ENCODE measurements around the gene DPPA5. TPM values are rescaled to one million over a fixed set of nuclear protein-coding genes. Genes with fewer than 3 reads are reported as not detected.
"Not testable (repeated sequence)": the region's sequence is repeated elsewhere in the genome, so short reads cannot be mapped to it uniquely, and the experiment has no call there.

DPPA5 gene
- total RNA-seq, 2 experiments from 2014 or later: not detected

DNA sequence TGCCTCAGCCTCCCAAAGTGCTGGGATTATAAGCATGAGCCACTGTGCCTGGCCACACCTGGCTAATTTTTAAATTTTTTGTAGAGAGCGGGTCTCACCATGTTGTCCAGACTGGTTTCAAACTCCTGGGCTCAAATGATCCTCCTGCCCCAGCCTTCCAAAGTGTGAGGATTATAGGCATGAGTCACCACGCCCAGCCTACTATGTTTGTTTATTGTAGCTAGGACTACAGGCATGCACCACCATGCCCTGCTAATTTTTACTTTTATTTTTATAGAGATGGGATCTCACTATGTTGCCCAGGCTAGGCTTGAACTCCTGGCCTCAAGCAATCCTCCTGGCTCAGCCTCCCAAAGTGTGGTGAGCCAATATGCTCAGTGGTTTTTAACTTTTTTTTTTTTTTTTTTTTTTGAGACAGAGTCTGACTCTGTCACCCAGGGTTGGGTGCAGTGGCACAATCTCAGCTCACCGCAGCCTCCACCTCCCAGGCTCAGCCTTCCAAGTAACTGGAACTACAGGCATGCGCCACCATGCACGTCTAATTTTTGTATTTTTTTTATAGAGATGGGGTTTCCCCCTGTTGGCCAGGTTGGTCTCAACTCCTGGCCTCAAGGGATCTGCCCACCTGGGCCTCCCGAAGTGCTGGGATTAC, 28.5 kb upstream of the DPPA5 start:
- H3K4me1 Mint-ChIP-seq: no peaks in the 10 kb centered on the region
- intact Hi-C loops (cut with DNase I, micrococcal nuclease): no loop called here
- no peaks in the 10 kb centered on the region for H3K27me3 Mint-ChIP-seq
- no peak overlapping the region for H3K27ac Mint-ChIP-seq
- ATAC-seq (no peak), DNase-seq (no peak)
- H3K9me3 Mint-ChIP-seq (ENCODE audit: low read depth): no peaks in the 10 kb centered on the region
- CTCF ChIA-PET: no interaction called here
- no peaks in the 10 kb centered on the region for H3K36me3 Mint-ChIP-seq (ENCODE audit: low read depth)
- POLR2A ChIA-PET: interaction anchor here (0.6 kb wide), 1 partner anchor 787 kb away, joined by 4 read pairs; no protein-coding TSS in a partner anchor
- no peak overlapping the region for H3K4me3 Mint-ChIP-seq

DNA sequence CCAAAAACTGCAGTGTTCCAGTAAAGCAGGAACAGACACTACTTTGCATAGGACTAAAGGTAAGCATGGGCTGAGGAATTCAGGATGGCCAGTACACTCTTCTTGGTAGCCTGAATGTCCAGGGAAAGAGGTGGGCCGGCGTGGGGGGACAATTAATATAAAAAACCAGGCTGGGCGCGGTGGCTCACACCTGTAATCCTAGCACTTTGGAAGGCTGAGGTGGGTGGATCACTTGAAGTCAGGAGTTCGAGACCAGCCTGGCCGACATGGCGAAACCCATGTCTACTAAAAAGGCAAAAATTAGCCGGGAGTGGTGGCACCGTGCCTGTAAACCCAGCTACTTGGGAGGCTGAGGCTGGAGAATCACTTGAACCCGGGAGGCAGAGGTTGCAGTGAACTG, 27.5 kb upstream of the DPPA5 start:
- H3K9me3 Mint-ChIP-seq (ENCODE audit: low read depth); H3K27ac Mint-ChIP-seq; H3K36me3 Mint-ChIP-seq (ENCODE audit: low read depth); H3K27me3 Mint-ChIP-seq; intact Hi-C loops (cut with DNase I, micrococcal nuclease); DNase-seq; H3K4me3 Mint-ChIP-seq; ATAC-seq; H3K4me1 Mint-ChIP-seq; POLR2A ChIA-PET: not testable (repeated sequence)
- CTCF ChIA-PET: interaction anchor here (0.7 kb wide), 1 partner anchor 422 kb away, joined by 3 read pairs; no protein-coding TSS in a partner anchor

DNA sequence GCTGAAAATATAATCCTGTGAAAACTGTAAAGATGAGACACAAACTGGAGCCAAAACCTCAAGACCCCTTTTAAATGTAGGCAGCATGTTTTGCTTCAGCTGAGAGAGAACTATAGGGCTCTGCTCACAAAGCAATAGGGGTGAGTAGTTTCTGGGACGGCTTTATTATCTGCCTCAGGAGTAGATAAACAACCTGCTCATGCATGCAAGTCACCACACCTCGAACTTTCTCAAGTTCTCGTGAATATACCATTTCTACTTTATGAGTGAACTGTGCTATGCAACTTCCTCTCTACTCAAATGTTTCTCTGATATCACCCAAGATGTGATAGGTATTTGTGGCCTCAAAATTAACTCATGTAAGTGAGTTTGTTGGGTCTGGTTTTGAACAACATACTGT, 23.1 kb upstream of the DPPA5 start:
- Mint-ChIP-seq H3K9me3 (ENCODE audit: low read depth) (no peaks in the 10 kb centered on the region), H3K4me1 (no peaks in the 10 kb centered on the region), H3K27me3 (no peaks in the 10 kb centered on the region), H3K36me3 (ENCODE audit: low read depth) (no peaks in the 10 kb centered on the region), H3K27ac (no peak overlapping the region), H3K4me3 (no peak overlapping the region)
- CTCF ChIA-PET: interaction anchor here (0.5 to 1.4 kb wide), 2 partner anchors 11 to 223 kb away, joined by 3 to 6 read pairs; no protein-coding TSS in a partner anchor
- DNase-seq: no peak
- intact Hi-C loops (cut with DNase I, micrococcal nuclease): no loop called here
- ATAC-seq: no peak
- POLR2A ChIA-PET: no interaction called here

DNA sequence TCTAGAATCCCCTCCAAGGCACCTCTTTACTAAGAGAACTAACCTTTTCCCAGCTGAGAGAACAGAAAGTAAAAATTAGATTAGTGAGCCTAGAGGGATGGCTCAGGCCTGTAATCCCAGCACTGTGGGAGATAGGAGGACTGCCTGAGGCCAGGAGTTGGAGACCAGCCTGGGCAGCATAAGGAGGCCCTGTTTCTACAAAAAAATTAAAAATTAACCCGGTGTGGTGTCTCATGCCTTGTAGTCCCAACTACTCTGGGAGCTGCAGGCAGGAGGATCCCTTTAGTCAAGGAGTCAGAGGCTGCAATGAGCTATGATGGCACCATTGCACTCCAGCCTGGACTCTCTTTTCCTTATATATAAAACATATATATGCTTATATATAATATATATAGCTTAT, 21.1 kb upstream of the DPPA5 start:
- Mint-ChIP-seq H3K27ac (no peak overlapping the region), H3K9me3 (ENCODE audit: low read depth) (no peaks in the 10 kb centered on the region), H3K4me3 (no peak overlapping the region), H3K27me3 (no peaks in the 10 kb centered on the region), H3K4me1 (no peaks in the 10 kb centered on the region), H3K36me3 (ENCODE audit: low read depth) (no peaks in the 10 kb centered on the region)
- ATAC-seq (no peak), DNase-seq (no peak)
- ChIA-PET CTCF (interaction anchor here (0.6 to 1.2 kb wide), 6 partner anchors 9 to 848 kb away, joined by 3 to 4 read pairs (median 3); no protein-coding TSS in a partner anchor), POLR2A (no interaction called here)
- intact Hi-C loops (cut with DNase I, micrococcal nuclease): no loop called here

DNA sequence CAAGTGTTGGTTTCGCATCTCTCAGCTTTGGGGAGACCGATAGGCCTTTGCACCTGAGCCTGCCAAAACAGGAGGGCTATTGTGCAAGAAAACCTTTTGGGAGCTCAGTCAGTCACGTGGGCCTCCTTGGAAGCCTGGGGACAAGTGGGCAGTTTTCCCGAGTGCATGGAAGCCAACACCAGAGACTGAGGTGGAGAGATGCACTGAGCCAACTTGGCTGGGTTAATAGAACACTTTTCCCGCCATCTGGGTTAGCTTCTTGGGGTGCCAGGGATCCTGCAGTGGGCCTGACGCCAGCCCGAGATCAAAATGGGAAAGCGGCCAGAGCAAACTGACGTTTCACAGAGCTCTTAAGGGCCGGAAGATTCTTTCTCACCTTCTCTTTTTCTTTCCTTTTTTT, 18.4 kb upstream of the DPPA5 start:
- ATAC-seq (no peak), DNase-seq (no peak)
- H3K9me3 Mint-ChIP-seq (ENCODE audit: low read depth): no peaks in the 10 kb centered on the region
- ChIA-PET POLR2A (no interaction called here), CTCF (no interaction called here)
- H3K4me1 Mint-ChIP-seq: no peaks in the 10 kb centered on the region
- no peak overlapping the region for H3K4me3 Mint-ChIP-seq
- H3K27ac Mint-ChIP-seq: no peak overlapping the region
- no peaks in the 10 kb centered on the region for H3K27me3 Mint-ChIP-seq
- H3K36me3 Mint-ChIP-seq (ENCODE audit: low read depth): no peaks in the 10 kb centered on the region
- intact Hi-C loops (cut with DNase I, micrococcal nuclease): no loop called here

DNA sequence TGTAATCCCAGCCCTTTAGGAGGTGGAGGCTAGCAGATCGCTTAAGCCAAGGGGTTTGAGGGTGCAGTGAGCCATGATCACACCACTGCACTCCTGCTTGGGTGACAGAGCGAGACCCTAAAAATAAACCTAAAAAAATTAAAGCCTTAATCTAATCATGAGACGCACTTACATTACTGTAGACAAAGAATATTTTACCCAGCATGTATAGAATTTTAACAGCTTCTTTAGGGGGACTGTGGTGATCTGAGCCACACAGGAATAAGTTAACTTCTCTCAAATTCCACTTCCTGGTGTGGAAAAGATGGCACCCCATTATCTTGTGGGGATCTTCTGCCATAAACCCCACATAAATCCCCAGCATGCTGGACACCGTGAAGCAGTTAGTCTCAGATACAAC, 17.9 kb upstream of the DPPA5 start:
- no peak overlapping the region for H3K4me3 Mint-ChIP-seq
- no peak for DNase-seq
- ChIA-PET POLR2A (no interaction called here), CTCF (interaction anchor here (0.6 kb wide), 1 partner anchor 123 kb away, joined by 5 read pairs; no protein-coding TSS in a partner anchor)
- H3K27me3 Mint-ChIP-seq: no peaks in the 10 kb centered on the region
- no peaks in the 10 kb centered on the region for H3K4me1 Mint-ChIP-seq
- H3K9me3 Mint-ChIP-seq (ENCODE audit: low read depth): no peaks in the 10 kb centered on the region
- no peaks in the 10 kb centered on the region for H3K36me3 Mint-ChIP-seq (ENCODE audit: low read depth)
- intact Hi-C loops (cut with DNase I, micrococcal nuclease): no loop called here
- no peak overlapping the region for H3K27ac Mint-ChIP-seq
- no peak for ATAC-seq

DNA sequence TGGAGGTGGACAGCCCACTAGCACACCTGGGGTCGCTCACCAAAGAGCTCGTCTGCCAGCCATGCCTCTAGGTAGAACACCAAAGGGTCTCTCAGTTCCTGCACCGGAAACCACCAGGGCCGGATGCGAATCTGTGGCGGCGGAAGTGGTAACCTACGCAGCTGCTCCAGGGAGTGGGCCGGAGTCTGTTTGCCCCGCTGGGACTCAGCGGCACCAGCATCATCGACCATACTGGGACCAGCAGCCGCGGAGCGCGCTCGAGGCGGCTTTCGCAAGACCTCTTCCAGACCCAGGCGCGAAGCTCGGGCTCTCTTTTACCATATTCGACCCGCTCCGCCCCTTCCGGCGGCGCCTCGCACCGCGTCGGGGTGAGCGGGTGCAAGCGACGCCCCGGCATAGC, 15.5 kb upstream of the DPPA5 start, which contains the start of gene OOEP:
OOEP (minus strand) TSS at position 335 of the 400 bp plus-strand sequence; CDS start at position 230, 105 bp downstream.
- no peaks in the 10 kb centered on the region for H3K27me3 Mint-ChIP-seq
- H3K36me3 Mint-ChIP-seq (ENCODE audit: low read depth): no peaks in the 10 kb centered on the region
- intact Hi-C loops (cut with DNase I, micrococcal nuclease): no loop called here
- no peak for ATAC-seq
- no peak within 1 kb of the TSS for H3K27ac Mint-ChIP-seq
- no peaks in the 10 kb centered on the region for H3K4me1 Mint-ChIP-seq
- no peak for DNase-seq
- H3K9me3 Mint-ChIP-seq (ENCODE audit: low read depth): no peaks in the 10 kb centered on the region
- H3K4me3 Mint-ChIP-seq: no peak within 1 kb of the TSS
- CTCF ChIA-PET: no interaction called here
- POLR2A ChIA-PET: interaction anchor here (0.5 kb wide), 1 partner anchor 53 kb away, joined by 6 read pairs; no protein-coding TSS in a partner anchor

DNA sequence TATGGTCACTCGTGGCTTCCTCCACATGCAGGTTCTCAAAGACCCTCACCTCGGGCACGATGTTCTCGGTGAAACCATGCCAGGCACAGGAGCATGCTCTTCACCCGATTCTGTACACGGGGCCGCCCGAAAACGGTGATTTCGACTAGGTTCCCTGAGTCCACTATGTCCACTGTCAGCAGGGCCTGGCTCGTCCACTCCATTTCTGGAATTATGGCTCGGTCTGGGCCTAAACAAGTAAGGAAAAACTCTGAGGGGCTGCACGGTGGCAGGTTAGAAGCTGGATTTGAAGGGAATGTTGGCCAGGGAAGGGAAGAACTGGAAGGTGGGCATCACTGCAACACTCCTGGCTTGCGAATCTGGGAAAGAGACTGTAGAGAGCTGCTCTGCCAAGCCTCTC, 15.1 kb upstream of the DPPA5 start:
- H3K9me3 Mint-ChIP-seq (ENCODE audit: low read depth): no peaks in the 10 kb centered on the region
- ATAC-seq (no peak), DNase-seq (no peak)
- no peaks in the 10 kb centered on the region for H3K4me1 Mint-ChIP-seq
- no peaks in the 10 kb centered on the region for H3K36me3 Mint-ChIP-seq (ENCODE audit: low read depth)
- H3K4me3 Mint-ChIP-seq: no peak overlapping the region
- POLR2A ChIA-PET: interaction anchor here (0.5 kb wide), 1 partner anchor 53 kb away, joined by 6 read pairs; no protein-coding TSS in a partner anchor
- intact Hi-C loops (cut with DNase I, micrococcal nuclease): no loop called here
- no peak overlapping the region for H3K27ac Mint-ChIP-seq
- CTCF ChIA-PET: no interaction called here
- H3K27me3 Mint-ChIP-seq: no peaks in the 10 kb centered on the region

DNA sequence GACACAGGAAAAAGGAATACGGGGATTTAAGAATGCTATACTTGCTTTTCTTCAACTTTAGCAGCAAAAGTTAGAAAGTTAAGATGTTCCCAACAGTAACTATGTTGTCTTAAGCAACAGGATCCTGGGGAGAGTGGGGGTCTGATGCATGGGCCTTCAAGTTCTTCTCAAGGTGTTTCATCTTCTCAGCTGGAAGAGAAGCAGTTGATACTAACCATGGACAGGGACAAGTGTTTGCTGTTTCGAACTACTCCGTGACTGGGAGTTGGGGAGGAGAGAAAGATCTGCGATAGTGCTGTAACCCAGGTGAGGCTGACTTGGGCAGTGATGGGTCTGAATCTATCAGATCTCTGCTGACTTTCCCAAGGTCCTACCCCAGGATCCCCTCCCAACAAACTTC, 14.6 kb upstream of the DPPA5 start:
- H3K9me3 Mint-ChIP-seq (ENCODE audit: low read depth): no peaks in the 10 kb centered on the region
- H3K27ac Mint-ChIP-seq: no peak overlapping the region
- H3K4me3 Mint-ChIP-seq: no peak overlapping the region
- ATAC-seq: no peak
- H3K36me3 Mint-ChIP-seq (ENCODE audit: low read depth): no peaks in the 10 kb centered on the region
- no peak for DNase-seq
- no peaks in the 10 kb centered on the region for H3K4me1 Mint-ChIP-seq
- POLR2A ChIA-PET: no interaction called here
- CTCF ChIA-PET: interaction anchor here (0.6 kb wide), 1 partner anchor 348 kb away, joined by 3 read pairs; no protein-coding TSS in a partner anchor
- intact Hi-C loops (cut with DNase I, micrococcal nuclease): no loop called here
- H3K27me3 Mint-ChIP-seq: no peaks in the 10 kb centered on the region

DNA sequence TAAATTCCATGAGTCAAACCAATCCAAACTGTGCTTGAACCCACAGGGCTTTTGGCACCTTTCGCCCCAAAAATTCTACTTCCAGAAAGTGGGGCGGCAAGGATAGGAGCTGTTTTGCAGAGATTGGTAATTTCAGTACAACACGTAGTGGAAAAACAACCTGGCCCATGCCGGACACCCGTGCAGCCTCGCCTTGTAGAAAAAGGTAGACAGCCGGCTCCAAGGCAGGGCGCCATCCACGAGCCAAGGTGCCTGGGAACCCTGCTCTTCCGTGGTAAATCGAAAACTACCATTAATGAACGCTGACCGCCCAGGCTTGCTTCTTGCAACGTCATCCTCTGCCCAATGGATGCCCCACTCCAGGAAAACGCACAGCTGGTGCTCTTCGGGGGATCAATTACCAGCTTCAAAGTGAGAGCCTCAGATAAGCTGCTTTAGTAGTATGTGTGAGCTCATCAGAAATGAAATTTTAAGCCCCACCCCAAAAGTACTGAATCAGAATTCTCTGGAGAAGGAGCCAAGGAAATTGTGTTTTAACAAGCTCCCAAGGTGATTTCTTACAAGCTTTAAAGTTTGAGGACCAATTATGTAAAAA, 13.8 kb upstream of the DPPA5 start:
- ChIA-PET POLR2A (no interaction called here), CTCF (no interaction called here)
- Mint-ChIP-seq H3K27me3 (no peaks in the 10 kb centered on the region), H3K27ac (no peak overlapping the region), H3K4me3 (no peak overlapping the region), H3K9me3 (ENCODE audit: low read depth) (no peaks in the 10 kb centered on the region), H3K4me1 (no peaks in the 10 kb centered on the region), H3K36me3 (ENCODE audit: low read depth) (no peaks in the 10 kb centered on the region)
- no peak for ATAC-seq
- no peak for DNase-seq
- intact Hi-C loops (cut with DNase I, micrococcal nuclease): no loop called here

DNA sequence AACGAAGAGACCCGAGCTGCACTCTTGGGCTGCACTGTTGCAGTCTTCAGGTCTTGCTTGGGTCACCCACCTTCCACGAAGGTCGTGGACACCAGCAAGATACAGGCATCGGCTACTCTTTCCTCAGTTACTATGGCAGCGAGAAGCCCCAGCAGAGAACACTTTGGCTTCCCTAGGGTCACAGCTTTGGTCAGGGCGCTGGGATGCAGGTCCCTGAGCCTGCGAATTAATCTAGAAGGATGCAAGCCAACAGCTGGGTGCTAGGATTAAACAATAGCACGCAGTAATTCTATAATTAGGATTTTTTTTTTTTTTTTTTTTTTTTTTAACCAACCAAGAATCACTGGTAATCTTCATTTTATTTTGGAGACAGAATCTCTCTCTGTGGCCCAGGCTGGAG, 10.5 kb upstream of the DPPA5 start:
- intact Hi-C loops (cut with DNase I, micrococcal nuclease): no loop called here
- CTCF ChIA-PET: no interaction called here
- Mint-ChIP-seq H3K9me3 (ENCODE audit: low read depth) (no peaks in the 10 kb centered on the region), H3K27me3 (no peaks in the 10 kb centered on the region), H3K27ac (no peak overlapping the region), H3K36me3 (ENCODE audit: low read depth) (no peaks in the 10 kb centered on the region), H3K4me1 (no peaks in the 10 kb centered on the region), H3K4me3 (no peak overlapping the region)
- no peak for ATAC-seq
- DNase-seq: no peak
- POLR2A ChIA-PET: no interaction called here

DNA sequence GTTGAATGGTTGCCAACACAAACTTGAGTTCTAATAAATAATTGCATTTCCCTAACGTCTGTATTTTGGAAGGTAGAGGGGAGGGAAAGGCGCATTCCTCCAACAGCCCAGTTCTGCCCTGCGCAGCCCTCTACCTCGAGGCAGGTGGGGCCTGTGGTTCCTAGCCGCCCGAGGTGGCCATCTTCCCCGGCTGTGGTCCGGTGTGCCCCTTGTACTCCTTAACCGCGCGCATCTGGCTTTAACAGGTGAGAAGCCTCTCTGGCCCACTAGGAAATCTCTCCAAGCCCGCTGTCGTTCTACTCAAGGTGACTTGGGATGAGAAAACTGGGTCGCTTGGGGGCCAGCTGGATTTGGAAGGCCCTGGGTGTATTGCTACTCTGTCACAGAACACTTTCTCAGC, 10.0 kb upstream of the DPPA5 start:
- no peak overlapping the region for H3K4me3 Mint-ChIP-seq
- no peak overlapping the region for H3K27ac Mint-ChIP-seq
- DNase-seq: no peak
- no peaks in the 10 kb centered on the region for H3K4me1 Mint-ChIP-seq
- no peaks in the 10 kb centered on the region for H3K27me3 Mint-ChIP-seq
- H3K9me3 Mint-ChIP-seq (ENCODE audit: low read depth): no peaks in the 10 kb centered on the region
- ChIA-PET CTCF (no interaction called here), POLR2A (no interaction called here)
- intact Hi-C loops (cut with DNase I, micrococcal nuclease): no loop called here
- H3K36me3 Mint-ChIP-seq (ENCODE audit: low read depth): no peaks in the 10 kb centered on the region
- ATAC-seq: no peak

Data from activated CD4-positive, alpha-beta T cell treated with anti-CD3 and anti-CD28 coated beads for 36 hours (primary cell).